ENCODE measurements around the gene AKR7A3. TPM values are rescaled to one million over a fixed set of nuclear protein-coding genes. Genes with fewer than 3 reads are reported as not detected.

AKR7A3 gene
- total RNA-seq, 2 donors from 2014 or later = 97.0 to 119 TPM

GRCh38 chr1:19325368-19325957, 36.9 kb upstream of the AKR7A3 start:
- Histone ChIP-seq H3K4me3 (no peak overlapping the region), H3K27me3 (no peaks in the 10 kb centered on the region), H3K9ac (ENCODE audit: low read depth in 2 of 2, low read length in 2 of 2) (no peak overlapping the region), H3K9me3 (no peaks in the 10 kb centered on the region), H3K36me3 (no peaks in the 10 kb centered on the region), H3K4me1 (no peaks in the 10 kb centered on the region), H3K27ac (no peak overlapping the region)
- no peak for DNase-seq
- TF ChIP-seq CTCF (IDR thresholded peaks at IDR 0.05) = no peak
- intact Hi-C loops (cut with DNase I) = no loop called here

GRCh38 chr1:19324665-19324990, 36.1 kb upstream of the AKR7A3 start:
- no peaks in the 10 kb centered on the region for H3K4me1 ChIP-seq
- no peaks in the 10 kb centered on the region for H3K27me3 ChIP-seq
- intact Hi-C loops (cut with DNase I) = no loop called here
- H3K9me3 ChIP-seq = no peaks in the 10 kb centered on the region
- H3K36me3 ChIP-seq = no peaks in the 10 kb centered on the region
- no peak for DNase-seq
- no peak overlapping the region for H3K9ac ChIP-seq (ENCODE audit: low read depth in 2 of 2, low read length in 2 of 2)
- H3K27ac ChIP-seq = no peak overlapping the region
- no peak overlapping the region for H3K4me3 ChIP-seq
- TF ChIP-seq CTCF (IDR thresholded peaks at IDR 0.05) = no peak

GRCh38 chr1:19323987-19324664, 35.6 kb upstream of the AKR7A3 start:
- intact Hi-C loops (cut with DNase I) = no loop called here
- no peaks in the 10 kb centered on the region for H3K27me3 ChIP-seq
- TF ChIP-seq CTCF (IDR thresholded peaks at IDR 0.05) = no peak
- no peak overlapping the region for H3K4me3 ChIP-seq
- no peak overlapping the region for H3K27ac ChIP-seq
- no peaks in the 10 kb centered on the region for H3K36me3 ChIP-seq
- H3K4me1 ChIP-seq = no peaks in the 10 kb centered on the region
- H3K9me3 ChIP-seq = no peaks in the 10 kb centered on the region
- no peak for DNase-seq
- H3K9ac ChIP-seq (ENCODE audit: low read depth in 2 of 2, low read length in 2 of 2) = no peak overlapping the region

- TF ChIP-seq CTCF (IDR thresholded peaks at IDR 0.05) = no peak
- no peak for DNase-seq
- H3K9me3 ChIP-seq = no peaks in the 10 kb centered on the region
- no peaks in the 10 kb centered on the region for H3K36me3 ChIP-seq
- H3K4me3 ChIP-seq = no peak overlapping the region
- H3K4me1 ChIP-seq = no peaks in the 10 kb centered on the region
- intact Hi-C loops (cut with DNase I) = no loop called here
- no peaks in the 10 kb centered on the region for H3K27me3 ChIP-seq
- H3K9ac ChIP-seq (ENCODE audit: low read depth in 2 of 2, low read length in 2 of 2) = no peak overlapping the region
- H3K27ac ChIP-seq = no peak overlapping the region
These were observed 33.9 kb upstream of the AKR7A3 start for GRCh38 chr1:19322481-19322880.

GRCh38 chr1:19321071-19321470, 32.5 kb upstream of the AKR7A3 start:
- DNase-seq = no peak
- intact Hi-C loops (cut with DNase I) = no loop called here
- TF ChIP-seq CTCF (IDR thresholded peaks at IDR 0.05) = no peak
- no peak overlapping the region for H3K9ac ChIP-seq (ENCODE audit: low read depth in 2 of 2, low read length in 2 of 2)
- no peak overlapping the region for H3K4me3 ChIP-seq
- H3K27ac ChIP-seq = no peak overlapping the region
- no peaks in the 10 kb centered on the region for H3K27me3 ChIP-seq
- no peaks in the 10 kb centered on the region for H3K4me1 ChIP-seq
- H3K36me3 ChIP-seq = no peaks in the 10 kb centered on the region
- H3K9me3 ChIP-seq = no peaks in the 10 kb centered on the region
